NCI-H128 (cell line): ENCODE measurements around the gene C6.

Experiments used
- DNase-seq: peaks from one replicate; lab custom pipeline; 2025; ENCODE audit not compliant: unreplicated experiment; lab: John Stamatoyannopoulos, UW

The C6 gene

GRCh38 chr5:41127967-41128690, 85.2 kb downstream of the C6 start:
- no peak for DNase-seq

DNA sequence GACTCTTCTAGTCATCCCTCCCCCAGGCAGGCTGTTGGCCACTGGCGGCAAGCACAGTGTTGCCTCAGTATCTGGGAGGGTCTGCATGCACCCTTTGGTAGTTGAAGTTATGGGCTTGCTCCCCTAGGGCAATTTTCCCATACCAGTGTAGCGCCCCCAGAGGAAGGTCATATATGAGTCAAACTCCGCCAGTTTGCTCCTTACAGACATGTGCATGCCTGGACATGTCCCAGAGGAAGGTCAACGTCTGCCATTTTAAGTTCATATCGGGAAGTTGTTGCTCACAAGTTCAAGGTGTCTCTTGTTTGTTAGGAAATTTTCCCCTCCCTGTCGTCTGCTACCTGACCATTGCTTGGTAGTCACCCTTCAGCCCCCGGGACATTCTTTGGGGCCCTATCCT, 90.9 kb downstream of the C6 start:
- no peak for DNase-seq

DNA sequence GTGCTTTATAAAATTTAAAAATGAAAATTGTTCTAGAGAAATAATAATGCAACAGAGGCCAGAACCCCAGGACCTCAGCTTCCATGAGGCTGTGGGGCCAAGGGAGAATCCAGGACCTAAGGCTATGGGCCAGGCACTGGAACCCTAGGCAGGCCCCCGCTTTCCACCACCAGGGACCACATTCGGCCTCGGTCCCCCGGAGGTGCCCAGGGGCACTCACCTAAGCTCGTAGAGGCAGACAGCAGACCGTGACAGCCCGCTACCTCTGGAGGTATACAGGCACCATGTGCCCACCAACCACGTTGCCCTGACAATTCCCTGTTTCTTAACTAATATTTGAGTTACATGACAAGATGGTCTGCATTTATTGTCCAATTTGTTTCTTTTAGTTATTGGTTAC, 92.7 kb downstream of the C6 start:
- DNase-seq: no peak

DNA sequence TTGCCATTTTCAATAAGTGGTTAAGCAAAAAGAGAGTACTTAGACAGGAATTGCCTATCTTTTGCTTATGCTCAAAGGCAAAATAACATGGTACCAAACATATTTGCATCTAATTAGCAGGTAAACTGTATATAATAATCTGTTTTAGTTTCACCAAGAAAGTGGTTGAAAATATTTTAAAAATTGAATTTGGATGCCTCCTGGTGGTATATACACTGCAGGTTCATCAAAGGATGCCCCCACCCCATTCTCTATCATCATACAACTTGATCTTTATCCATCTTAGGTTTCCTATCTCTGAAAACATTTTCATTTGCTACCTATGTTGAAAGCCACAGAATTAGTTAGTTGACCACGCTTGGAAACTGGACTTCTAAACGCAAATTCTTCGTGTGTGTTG, 95.2 kb downstream of the C6 start:
- no peak for DNase-seq

DNA sequence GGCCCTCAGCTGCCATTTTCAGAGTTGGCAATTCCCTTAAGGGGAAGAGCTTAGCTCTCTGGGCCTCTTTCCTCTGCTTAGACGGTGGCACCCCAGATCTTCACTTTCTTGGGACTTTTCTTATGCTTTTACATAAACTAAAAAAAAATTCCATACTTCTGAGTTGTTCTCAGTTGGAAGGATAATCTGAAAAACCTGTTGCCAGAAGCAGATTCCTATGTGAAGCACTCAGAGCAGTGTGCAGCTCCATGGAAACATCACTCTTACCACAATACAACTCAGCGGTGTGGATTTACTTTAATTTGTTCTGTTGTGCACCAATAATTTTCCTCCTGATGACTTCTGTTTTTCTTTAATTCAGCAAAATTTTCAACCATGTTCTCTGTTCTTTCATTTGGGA, 98.1 kb downstream of the C6 start:
- DNase-seq: no peak

GRCh38 chr5:41112486-41113455, 100.6 kb downstream of the C6 start:
- DNase-seq: no peak

GRCh38 chr5:41109186-41109585, 104.1 kb downstream of the C6 start:
- no peak for DNase-seq

- no peak for DNase-seq
These were observed 111.0 kb downstream of the C6 start for GRCh38 chr5:41102341-41102740.

- DNase-seq: no peak
These were observed 115.7 kb downstream of the C6 start for GRCh38 chr5:41097642-41098041.

GRCh38 chr5:41095324-41096101, 117.8 kb downstream of the C6 start:
- no peak for DNase-seq

DNA sequence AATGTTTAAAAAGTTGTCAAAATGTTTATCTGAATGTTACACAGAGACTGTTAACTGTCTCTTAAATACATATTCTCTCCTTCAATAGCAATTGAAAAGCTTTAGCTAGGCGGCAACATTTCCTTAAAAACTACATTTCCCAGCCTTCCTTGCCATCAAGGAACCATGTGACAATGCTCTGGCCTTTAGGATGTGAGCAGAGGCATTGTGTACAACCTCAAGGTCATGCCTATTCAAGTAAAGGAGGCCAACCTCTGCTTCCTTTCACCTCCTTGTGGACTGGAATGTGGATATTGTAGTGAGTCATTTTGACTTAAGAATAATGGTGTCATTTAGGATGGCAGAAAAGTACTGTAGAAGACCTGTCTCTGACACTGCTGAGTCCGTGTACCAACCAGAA, 118.5 kb downstream of the C6 start:
- DNase-seq: no peak

GRCh38 chr5:41093803-41094202, 119.5 kb downstream of the C6 start:
- no peak for DNase-seq
